NCI-H2227 treated with DMSO at 0.1 percent for 48 hours (cell line): ENCODE data around the gene CTTN.

Source experiments
- DNase-seq: peaks from one replicate; lab custom pipeline; 2025; lab: John Stamatoyannopoulos, UW

Gene CTTN

GRCh38 chr11:70428701-70429427 is 30.5 kb downstream of the CTTN start:
- no peak for DNase-seq

GRCh38 chr11:70429428-70429705 is 31.0 kb downstream of the CTTN start:
- no peak for DNase-seq

- DNase-seq = no peak
These were observed 31.6 kb downstream of the CTTN start for GRCh38 chr11:70429724-70430521.

- DNase-seq = no peak
These were observed 32.6 kb downstream of the CTTN start for GRCh38 chr11:70430671-70431574.

GRCh38 chr11:70431611-70432010 is 33.3 kb downstream of the CTTN start:
- no peak for DNase-seq

GRCh38 chr11:70432065-70432464 is 33.7 kb downstream of the CTTN start:
- DNase-seq = no peak

- no peak for DNase-seq
These were observed 34.3 kb downstream of the CTTN start for GRCh38 chr11:70432580-70432979.

- DNase-seq = no peak
These were observed 34.7 kb downstream of the CTTN start for GRCh38 chr11:70433038-70433437.

- DNase-seq = no peak
These were observed 35.2 kb downstream of the CTTN start for GRCh38 chr11:70433526-70433925.

- DNase-seq = no peak
These were observed 35.9 kb downstream of the CTTN start for GRCh38 chr11:70433966-70434812.

- DNase-seq = no peak
These were observed 36.5 kb downstream of the CTTN start for GRCh38 chr11:70434813-70435278.

- DNase-seq = no peak
These were observed 37.0 kb downstream of the CTTN start for GRCh38 chr11:70435361-70435760.

- DNase-seq = no peak
These were observed 37.6 kb downstream of the CTTN start for GRCh38 chr11:70435765-70436500.

- DNase-seq = no peak
These were observed 38.2 kb downstream of the CTTN start for GRCh38 chr11:70436501-70436860.

GRCh38 chr11:70437111-70437784 is 38.9 kb downstream of the CTTN start:
- no peak for DNase-seq

- no peak for DNase-seq
These were observed 41.9 kb downstream of the CTTN start for GRCh38 chr11:70440206-70440605.

- no peak for DNase-seq
These were observed 45.4 kb downstream of the CTTN start for GRCh38 chr11:70443773-70444030.

GRCh38 chr11:70445091-70445490 is 46.8 kb downstream of the CTTN start:
- no peak for DNase-seq

GRCh38 chr11:70445605-70446004 is 47.3 kb downstream of the CTTN start:
- no peak for DNase-seq

GRCh38 chr11:70448983-70449567 is 50.7 kb downstream of the CTTN start:
- DNase-seq = no peak
